NB4 (cell line): Measurements from ENCODE around the gene ADAM17.

Experiments
- POLR2A ChIP-seq: IDR thresholded peaks from 2 replicates; pipeline ENCODE4 v1.6.1; 2011; ENCODE audit warnings: mild to moderate bottlenecking; ENCODE audit not compliant: insufficient read length; ENCODE audit errors: extremely low read depth
- TF ChIP-seq, protein P1 (sequence below): IDR thresholded peaks from one replicate; pipeline ENCODE4 v1.5.1; 2012; ENCODE audit warnings: low read depth, low read length

DNA sequence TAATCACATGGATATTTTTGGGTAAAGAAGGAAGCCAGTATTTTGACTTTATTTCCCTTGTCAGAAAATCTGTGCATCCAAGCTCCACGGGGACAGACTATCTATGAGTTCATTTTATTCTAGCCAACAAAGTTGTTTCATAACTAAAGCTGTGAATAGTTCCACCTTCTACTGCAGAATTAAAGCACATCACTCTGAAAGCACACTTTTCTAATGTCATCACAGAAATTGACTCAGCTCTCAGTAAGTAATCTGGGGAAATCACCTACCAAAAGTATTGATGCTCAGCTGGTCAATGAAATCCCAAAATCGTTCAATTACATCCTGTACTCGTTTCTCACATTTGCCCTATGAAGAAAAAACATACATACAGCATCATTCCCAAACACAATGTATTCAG lies 62.2 kb downstream of the ADAM17 start:
- TF ChIP-seq, protein P1, sequence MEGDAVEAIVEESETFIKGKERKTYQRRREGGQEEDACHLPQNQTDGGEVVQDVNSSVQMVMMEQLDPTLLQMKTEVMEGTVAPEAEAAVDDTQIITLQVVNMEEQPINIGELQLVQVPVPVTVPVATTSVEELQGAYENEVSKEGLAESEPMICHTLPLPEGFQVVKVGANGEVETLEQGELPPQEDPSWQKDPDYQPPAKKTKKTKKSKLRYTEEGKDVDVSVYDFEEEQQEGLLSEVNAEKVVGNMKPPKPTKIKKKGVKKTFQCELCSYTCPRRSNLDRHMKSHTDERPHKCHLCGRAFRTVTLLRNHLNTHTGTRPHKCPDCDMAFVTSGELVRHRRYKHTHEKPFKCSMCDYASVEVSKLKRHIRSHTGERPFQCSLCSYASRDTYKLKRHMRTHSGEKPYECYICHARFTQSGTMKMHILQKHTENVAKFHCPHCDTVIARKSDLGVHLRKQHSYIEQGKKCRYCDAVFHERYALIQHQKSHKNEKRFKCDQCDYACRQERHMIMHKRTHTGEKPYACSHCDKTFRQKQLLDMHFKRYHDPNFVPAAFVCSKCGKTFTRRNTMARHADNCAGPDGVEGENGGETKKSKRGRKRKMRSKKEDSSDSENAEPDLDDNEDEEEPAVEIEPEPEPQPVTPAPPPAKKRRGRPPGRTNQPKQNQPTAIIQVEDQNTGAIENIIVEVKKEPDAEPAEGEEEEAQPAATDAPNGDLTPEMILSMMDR, result no peak
- no peak for TF ChIP-seq POLR2A
